ENCODE results near the gene PIGP.

- TF ChIP-seq CTCF (IDR thresholded peaks at IDR 0.05) (no peak), EZH2 (IDR thresholded peaks at IDR 0.05; ENCODE audit: borderline replicate concordance, insufficient read depth, low read depth, low read length, poor library complexity, severe bottlenecking) (no peak)
These were observed 27.7 kb downstream of the PIGP start for GRCh38 chr21:37045149-37045548.

Data from B cell (primary cell).